Putamen (tissue), 1 donor: ENCODE measurements around the gene PHTF2.
"Not testable (repeated sequence)": the region's sequence is repeated elsewhere in the genome, so short reads cannot be mapped to it uniquely, and the experiment has no call there.

Experiments
- DNase-seq: peaks from one replicate; pipeline ENCODE4 v3.0.0-alpha.2; 2016; ENCODE audit warnings: low spot score

PHTF2 gene

GRCh38 chr7:77830649-77831355, 32.2 kb downstream of the PHTF2 start:
- DNase-seq, result no peak

GRCh38 chr7:77831481-77831880, 32.9 kb downstream of the PHTF2 start:
- no peak for DNase-seq

- DNase-seq, result no peak
These were observed 33.4 kb downstream of the PHTF2 start for GRCh38 chr7:77831953-77832352.

- DNase-seq, result no peak
These were observed 34.6 kb downstream of the PHTF2 start for GRCh38 chr7:77833136-77833535.

GRCh38 chr7:77836425-77836824, 37.9 kb downstream of the PHTF2 start:
- DNase-seq, result not testable (repeated sequence)

- no peak for DNase-seq
These were observed 38.7 kb downstream of the PHTF2 start for GRCh38 chr7:77837275-77837674.

- DNase-seq, result no peak
These were observed 39.4 kb downstream of the PHTF2 start for GRCh38 chr7:77837966-77838365.

GRCh38 chr7:77838929-77839491, 40.4 kb downstream of the PHTF2 start:
- no peak for DNase-seq

- no peak for DNase-seq
These were observed 41.3 kb downstream of the PHTF2 start for GRCh38 chr7:77839919-77840318.

GRCh38 chr7:77843194-77843593, 44.6 kb downstream of the PHTF2 start:
- DNase-seq, result no peak

GRCh38 chr7:77846317-77847092, 47.9 kb downstream of the PHTF2 start:
- no peak for DNase-seq

GRCh38 chr7:77855371-77856083, 57.0 kb downstream of the PHTF2 start:
- DNase-seq, result peak; percentile 19

GRCh38 chr7:77858278-77858677, 59.7 kb downstream of the PHTF2 start:
- DNase-seq, result no peak

- DNase-seq, result no peak
These were observed 60.8 kb downstream of the PHTF2 start for GRCh38 chr7:77859343-77859742.

- no peak for DNase-seq
These were observed 64.1 kb downstream of the PHTF2 start for GRCh38 chr7:77862691-77863090.

GRCh38 chr7:77863860-77864259, 65.3 kb downstream of the PHTF2 start:
- no peak for DNase-seq

GRCh38 chr7:77866370-77866769, 67.8 kb downstream of the PHTF2 start:
- DNase-seq, result no peak

- no peak for DNase-seq
These were observed 68.4 kb downstream of the PHTF2 start for GRCh38 chr7:77866786-77867536.

- no peak for DNase-seq
These were observed 68.9 kb downstream of the PHTF2 start for GRCh38 chr7:77867537-77867865.

GRCh38 chr7:77872256-77872655, 73.7 kb downstream of the PHTF2 start:
- not testable (repeated sequence) for DNase-seq

- DNase-seq, result not testable (repeated sequence)
These were observed 75.1 kb downstream of the PHTF2 start for GRCh38 chr7:77873416-77874327.
